Stomach smooth muscle (tissue), 2 donors: Measurements from ENCODE around the gene SMC1B.
"Not testable (repeated sequence)": the region's sequence is repeated elsewhere in the genome, so short reads cannot be mapped to it uniquely, and the experiment has no call there.

Source experiments
- H3K27ac ChIP-seq: one replicate; pipeline ENCODE4 v1.7.0; 2013; ENCODE audit warnings: mild to moderate bottlenecking, low read length, inconsistent platforms
- H3K27me3 ChIP-seq, 2 donors: one replicate each; pipeline ENCODE4 v1.7.0; 2013; ENCODE audit warnings: low read length in 2 of 2; ENCODE audit not compliant: insufficient read depth in 2 of 2, control insufficient read depth in 1 of 2
- H3K36me3 ChIP-seq, 2 donors: one replicate each; pipeline ENCODE4 v1.7.0; 2013; ENCODE audit warnings: low read length in 2 of 2; ENCODE audit not compliant: control insufficient read depth in 2 of 2, insufficient read depth in 2 of 2
- H3K4me1 ChIP-seq: one replicate; pipeline ENCODE4 v1.7.0; 2013; ENCODE audit warnings: low read length; ENCODE audit not compliant: control insufficient read depth, insufficient read depth
- H3K4me3 ChIP-seq, 2 donors: one replicate each; pipeline ENCODE4 v1.7.0; 2013; ENCODE audit warnings: low read length in 2 of 2
- H3K9ac ChIP-seq, 2 donors: one replicate each; pipeline ENCODE4 v1.7.0; 2013; ENCODE audit warnings: low read length in 2 of 2, mild to moderate bottlenecking in 1 of 2
- H3K9me3 ChIP-seq, 2 donors: one replicate each; pipeline ENCODE4 v1.7.0; 2013; ENCODE audit warnings: low read length in 2 of 2; ENCODE audit not compliant: control insufficient read depth in 2 of 2
- donor health status: healthy.
- donor health status: Pancreatic carcinoma.

SMC1B gene

GRCh38 chr22:45453764-45454163 is 40.4 kb upstream of the SMC1B start:
- H3K4me1 ChIP-seq: peaks cover 10% of the 10 kb centered on the region
- no peak overlapping the region for H3K4me3 ChIP-seq

GRCh38 chr22:45452565-45453379 is 39.4 kb upstream of the SMC1B start:
- H3K9ac ChIP-seq: no peak overlapping the region
- no peak overlapping the region for H3K4me3 ChIP-seq
- no peak overlapping the region for H3K27ac ChIP-seq
- H3K36me3 ChIP-seq: no peaks in the 10 kb centered on the region
- H3K27me3 ChIP-seq: no peaks in the 10 kb centered on the region
- no peaks in the 10 kb centered on the region for H3K9me3 ChIP-seq
- H3K4me1 ChIP-seq: peaks cover 10% of the 10 kb centered on the region

More at GRCh38 chr22:45453764-45454163, 40.4 kb upstream of the SMC1B start:
- Histone ChIP-seq H3K9me3 (no peaks in the 10 kb centered on the region), H3K36me3 (no peaks in the 10 kb centered on the region), H3K9ac (no peak overlapping the region), H3K27me3 (no peaks in the 10 kb centered on the region), H3K27ac (no peak overlapping the region)

- Histone ChIP-seq H3K4me3 (no peak overlapping the region), H3K27me3 (no peaks in the 10 kb centered on the region), H3K36me3 (no peaks in the 10 kb centered on the region), H3K9ac (no peak overlapping the region), H3K9me3 (no peaks in the 10 kb centered on the region), H3K27ac (no peak overlapping the region), H3K4me1 (peaks cover 10% of the 10 kb centered on the region)
Observed at GRCh38 chr22:45451972-45452371, 38.6 kb upstream of the SMC1B start.

DNA sequence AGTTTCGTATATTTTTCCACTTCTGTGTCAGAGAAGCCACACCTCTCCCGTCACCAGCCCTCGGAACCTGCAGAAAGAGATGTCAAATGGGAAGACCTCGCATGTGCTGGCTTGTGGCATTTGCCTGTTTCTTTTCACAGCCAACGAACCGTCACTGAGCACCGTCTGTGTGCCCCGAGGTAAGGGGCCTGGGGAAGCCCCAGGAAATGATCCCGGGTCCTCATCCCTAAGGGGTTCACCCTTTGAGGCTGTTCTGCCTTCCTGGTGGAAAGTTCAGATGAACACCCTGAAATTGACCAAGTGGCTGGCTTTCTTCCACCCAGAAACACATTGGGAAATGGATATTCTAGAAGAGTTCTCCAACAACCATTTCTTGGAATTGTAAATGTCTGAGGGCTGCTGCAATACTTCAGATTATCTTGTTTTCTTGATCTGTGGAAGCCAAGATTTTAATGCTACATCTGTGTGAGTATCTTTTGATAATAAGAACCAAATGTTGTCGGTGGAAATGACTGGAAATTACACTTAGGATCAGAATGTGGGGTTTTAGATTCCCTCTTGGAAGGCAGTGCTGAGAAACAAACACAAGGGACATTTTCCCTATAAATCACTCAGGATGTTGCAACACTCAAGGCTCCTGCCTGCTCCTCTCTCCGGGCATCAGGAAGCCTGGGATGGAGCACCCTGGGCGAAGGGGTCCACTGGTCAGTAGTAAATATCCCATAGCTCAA is 37.7 kb upstream of the SMC1B start:
- Histone ChIP-seq H3K27me3 (no peaks in the 10 kb centered on the region), H3K4me1 (peaks cover 10% of the 10 kb centered on the region), H3K27ac (no peak overlapping the region), H3K4me3 (no peak overlapping the region), H3K9ac (no peak overlapping the region), H3K9me3 (no peaks in the 10 kb centered on the region), H3K36me3 (no peaks in the 10 kb centered on the region)

DNA sequence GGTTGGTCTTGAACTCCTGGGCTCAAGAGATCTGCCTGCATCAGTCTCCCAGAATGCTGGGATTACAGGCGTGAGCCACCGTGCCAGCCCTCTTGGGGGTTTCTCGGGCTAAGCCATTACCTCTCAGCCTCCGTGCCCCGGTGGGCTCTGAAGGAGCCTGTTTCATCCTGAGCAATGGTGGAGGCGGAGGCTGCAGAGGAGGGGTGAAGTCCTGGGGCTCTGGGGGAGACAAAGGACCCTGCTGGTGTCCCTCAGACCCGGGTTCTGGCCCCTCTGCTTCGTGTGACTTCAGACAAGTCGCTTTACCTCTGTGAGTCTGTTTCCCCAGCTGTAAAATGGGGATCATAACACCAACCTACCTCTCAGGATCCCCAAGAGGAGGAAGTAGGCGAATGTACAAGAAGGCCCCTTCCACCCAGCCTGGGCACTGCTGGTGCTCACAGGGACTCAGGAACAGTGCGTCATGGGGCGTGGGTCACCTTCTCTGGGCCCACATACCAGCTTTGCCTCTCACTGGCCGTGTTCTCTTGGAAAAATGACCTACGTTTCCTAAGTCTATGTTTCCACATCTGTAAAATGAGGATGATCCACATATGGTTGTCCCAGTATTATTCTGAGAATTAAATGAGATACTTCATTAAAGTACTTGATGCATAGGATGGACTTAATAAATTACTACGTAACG is 36.8 kb upstream of the SMC1B start:
- H3K4me1 ChIP-seq: peaks cover 10% of the 10 kb centered on the region
- H3K27ac ChIP-seq: no peak overlapping the region
- no peak overlapping the region for H3K4me3 ChIP-seq

GRCh38 chr22:45449442-45449841 is 36.0 kb upstream of the SMC1B start:
- H3K4me3 ChIP-seq, H3K27me3 ChIP-seq, H3K27ac ChIP-seq, H3K9ac ChIP-seq, H3K36me3 ChIP-seq, H3K9me3 ChIP-seq, H3K4me1 ChIP-seq: not testable (repeated sequence)

More for the DNA sequence above, 36.8 kb upstream of the SMC1B start:
- H3K27me3 ChIP-seq: no peaks in the 10 kb centered on the region
- H3K9ac ChIP-seq: no peak overlapping the region
- no peaks in the 10 kb centered on the region for H3K36me3 ChIP-seq
- H3K9me3 ChIP-seq: no peaks in the 10 kb centered on the region

DNA sequence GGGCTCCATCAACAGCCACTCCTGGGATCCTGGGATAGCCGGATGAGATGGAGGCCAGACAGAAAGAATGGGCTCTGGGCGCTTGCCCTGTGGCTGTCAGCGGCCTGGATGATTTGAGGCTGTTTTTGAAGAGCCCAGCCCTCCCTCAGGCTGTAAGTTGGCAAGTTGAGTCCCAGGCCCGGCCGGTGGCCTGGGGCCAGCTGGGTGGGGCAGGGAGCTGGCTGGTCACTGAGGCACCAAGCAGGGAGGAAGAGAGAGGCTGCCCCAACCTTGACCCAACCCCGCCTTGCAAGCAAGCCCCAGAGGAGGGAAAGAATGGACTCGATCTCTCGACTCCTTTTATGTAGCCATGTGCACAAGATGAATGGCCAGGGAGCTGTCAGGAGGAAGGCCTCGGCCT is 35.0 kb upstream of the SMC1B start:
- no peaks in the 10 kb centered on the region for H3K36me3 ChIP-seq
- no peaks in the 10 kb centered on the region for H3K27me3 ChIP-seq
- peaks cover 10% of the 10 kb centered on the region for H3K4me1 ChIP-seq
- H3K9ac ChIP-seq: no peak overlapping the region
- no peak overlapping the region for H3K27ac ChIP-seq
- no peaks in the 10 kb centered on the region for H3K9me3 ChIP-seq
- H3K4me3 ChIP-seq: no peak overlapping the region

GRCh38 chr22:45447596-45447995 is 34.2 kb upstream of the SMC1B start:
- H3K4me3 ChIP-seq, H3K27ac ChIP-seq, H3K27me3 ChIP-seq: not testable (repeated sequence)

GRCh38 chr22:45446216-45446615 is 32.8 kb upstream of the SMC1B start:
- Histone ChIP-seq H3K4me1 (peaks cover 6% of the 10 kb centered on the region), H3K4me3 (no peak overlapping the region), H3K9me3 (no peaks in the 10 kb centered on the region), H3K27me3 (no peaks in the 10 kb centered on the region), H3K36me3 (no peaks in the 10 kb centered on the region), H3K27ac (no peak overlapping the region), H3K9ac (no peak overlapping the region)

More at GRCh38 chr22:45447596-45447995, 34.2 kb upstream of the SMC1B start:
- not testable (repeated sequence) for H3K9ac ChIP-seq, H3K36me3 ChIP-seq, H3K4me1 ChIP-seq, H3K9me3 ChIP-seq

- Histone ChIP-seq H3K4me3 (no peak overlapping the region), H3K36me3 (no peaks in the 10 kb centered on the region), H3K9ac (no peak overlapping the region), H3K27ac (no peak overlapping the region), H3K4me1 (peaks cover 3% of the 10 kb centered on the region), H3K27me3 (no peaks in the 10 kb centered on the region), H3K9me3 (no peaks in the 10 kb centered on the region)
Observed at GRCh38 chr22:45445031-45445710, 31.8 kb upstream of the SMC1B start.
